Cardiac septum (tissue), 1 donor: ENCODE data around the gene HOGA1. TPM values are rescaled to one million over a fixed set of nuclear protein-coding genes. Genes with fewer than 3 reads are reported as not detected.
A peak's percentile ranks its signal among the peaks of the same experiment; 100 is the strongest.

Source experiments
- DNase-seq: peaks from one replicate; pipeline ENCODE4 v3.0.0-alpha.2; 2020; ENCODE audit warnings: low spot score
- intact Hi-C: fragments of 100-400 bp; cut with DNase I; formaldehyde crosslinking; loops from one replicate; pipeline ENCODE4 v1.14.0; 2022
- total RNA-seq: library from RNA; stranded (reverse); fragmentation: NEBNext Ultra II Directional; extraction: Animal tissue kit (Norgen Biotek cat#: 25700); gene quantifications from one replicate; pipeline ENCODE4 v1.2.1, GENCODE V29; 2021
- donor health status: DM: no; HTN: no; CAD: no.

The HOGA1 gene
- total RNA-seq, 1 donor from 2014 or later, result 20.4 TPM

DNA sequence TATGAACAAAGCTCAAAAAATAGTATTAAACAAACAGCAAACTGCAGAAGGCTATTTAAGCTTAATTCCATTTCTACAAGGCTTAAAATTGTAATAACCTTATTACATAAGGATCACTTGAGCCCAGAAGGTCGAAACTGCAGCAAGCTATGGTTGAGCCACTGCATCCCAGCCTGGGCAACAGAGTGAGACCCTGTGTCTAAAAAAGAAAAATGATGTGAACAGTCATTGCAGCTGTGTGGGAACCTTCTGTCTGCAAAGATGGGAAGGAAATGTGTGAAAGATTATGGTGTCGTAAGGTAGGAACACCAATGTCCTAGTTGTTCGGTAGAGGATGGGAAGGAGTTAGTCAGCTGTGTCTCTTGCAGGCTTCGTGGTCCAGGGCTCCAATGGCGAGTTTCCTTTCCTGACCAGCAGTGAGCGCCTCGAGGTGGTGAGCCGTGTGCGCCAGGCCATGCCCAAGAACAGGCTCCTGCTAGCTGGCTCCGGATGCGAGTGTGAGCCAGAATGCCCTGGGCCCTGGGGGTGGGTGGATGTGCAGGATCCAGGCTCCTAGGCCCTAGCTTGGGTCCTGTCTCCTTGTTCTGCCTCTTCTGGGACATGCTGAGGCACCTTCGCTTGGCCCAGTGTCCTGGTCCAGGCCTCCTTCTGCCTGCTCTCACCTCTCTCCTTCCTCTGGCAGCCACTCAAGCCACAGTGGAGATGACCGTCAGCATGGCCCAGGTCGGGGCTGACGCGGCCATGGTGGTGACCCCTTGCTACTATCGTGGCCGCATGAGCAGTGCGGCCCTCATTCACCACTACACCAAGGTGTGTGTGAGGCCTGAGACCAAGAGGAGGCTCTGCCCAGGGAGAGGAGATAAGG lies 14.4 kb downstream of the HOGA1 start:
- no peak for DNase-seq

GRCh38 chr10:97599272-97599619 lies 15.1 kb downstream of the HOGA1 start:
- intact Hi-C loops, result no loop called here

More for the DNA sequence above, 14.4 kb downstream of the HOGA1 start:
- intact Hi-C loops, result no loop called here

GRCh38 chr10:97600616-97601015 lies 16.4 kb downstream of the HOGA1 start:
- no peak for DNase-seq
- intact Hi-C loops, result no loop called here

More at GRCh38 chr10:97599272-97599619, 15.1 kb downstream of the HOGA1 start:
- no peak for DNase-seq

DNA sequence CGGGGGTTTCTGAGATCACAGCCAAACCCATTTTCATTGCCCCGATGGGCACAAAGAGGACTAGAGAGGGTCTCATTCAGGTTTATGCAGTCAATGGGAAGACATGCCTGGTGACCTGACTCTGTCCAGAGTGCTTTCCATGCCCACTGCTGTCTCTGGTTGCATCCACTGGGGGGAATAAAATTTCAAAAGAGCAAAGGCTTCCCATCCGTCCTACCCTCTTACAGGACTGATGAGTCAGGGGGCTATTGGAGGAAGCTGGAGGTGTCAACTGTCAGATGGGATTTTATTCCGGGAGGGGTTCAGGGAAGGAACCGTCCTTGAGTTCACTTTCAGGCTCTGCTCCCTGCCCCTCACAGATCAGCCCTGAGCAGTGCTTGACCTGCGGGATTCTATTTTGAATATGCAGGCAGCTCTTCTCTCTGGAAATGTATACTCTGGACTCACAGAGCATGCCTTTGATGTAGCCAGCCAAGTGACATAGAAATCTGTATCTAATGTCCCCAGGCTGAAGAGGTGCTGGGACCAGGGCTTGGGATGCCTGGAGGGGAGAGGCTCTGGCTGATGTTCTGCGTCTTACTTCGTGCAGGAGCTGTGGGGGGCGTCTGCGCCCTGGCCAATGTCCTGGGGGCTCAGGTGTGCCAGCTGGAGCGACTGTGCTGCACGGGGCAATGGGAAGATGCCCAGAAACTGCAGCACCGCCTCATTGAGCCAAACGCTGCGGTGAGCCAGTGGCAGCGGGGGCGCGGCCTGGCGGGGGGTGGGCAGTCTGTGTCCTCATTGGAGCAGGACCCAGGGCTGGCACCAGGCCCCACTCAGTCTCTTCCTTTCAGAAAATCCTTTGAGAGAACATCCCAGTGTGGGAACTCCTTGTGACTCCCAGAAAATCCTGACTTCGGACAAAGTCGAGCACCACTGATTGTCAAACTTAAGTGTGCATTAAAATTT lies 17.4 kb downstream of the HOGA1 start:
- intact Hi-C loops, result no loop called here
- no peak for DNase-seq

- intact Hi-C loops, result no loop called here
- no peak for DNase-seq
Observed at GRCh38 chr10:97607095-97607636, 23.0 kb downstream of the HOGA1 start.

DNA sequence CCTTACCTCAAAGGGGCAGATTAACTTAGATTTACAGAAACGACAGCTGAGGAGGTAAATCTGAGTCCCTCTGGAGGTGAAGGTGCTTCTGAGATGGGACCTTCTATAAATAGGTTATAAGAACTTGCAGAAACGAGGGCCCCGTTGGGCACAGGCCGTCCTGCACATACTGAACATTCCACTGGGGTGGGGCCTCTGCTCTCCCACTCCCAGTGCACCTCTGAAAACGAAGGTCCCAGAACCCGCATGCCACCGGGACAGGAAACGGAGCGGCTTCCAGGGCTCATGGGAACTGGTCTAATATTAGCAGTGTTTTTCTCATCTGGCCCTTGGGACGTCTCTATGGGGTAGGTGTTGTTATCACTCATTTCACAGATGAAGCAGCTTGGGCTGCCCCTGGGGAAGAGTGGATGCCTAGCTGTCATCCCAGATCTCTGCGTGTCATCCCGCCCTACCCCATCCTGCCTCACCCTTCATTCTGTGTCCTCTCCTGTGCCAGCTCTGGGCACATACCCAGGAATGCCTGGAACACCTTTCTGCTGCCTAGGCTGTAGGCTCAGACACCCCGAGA lies 24.9 kb downstream of the HOGA1 start:
- peak; percentile 80 for DNase-seq
- intact Hi-C loops, result loop anchor here (1.0 kb wide), 1 partner anchor 35 kb away; no protein-coding TSS in a partner anchor

DNA sequence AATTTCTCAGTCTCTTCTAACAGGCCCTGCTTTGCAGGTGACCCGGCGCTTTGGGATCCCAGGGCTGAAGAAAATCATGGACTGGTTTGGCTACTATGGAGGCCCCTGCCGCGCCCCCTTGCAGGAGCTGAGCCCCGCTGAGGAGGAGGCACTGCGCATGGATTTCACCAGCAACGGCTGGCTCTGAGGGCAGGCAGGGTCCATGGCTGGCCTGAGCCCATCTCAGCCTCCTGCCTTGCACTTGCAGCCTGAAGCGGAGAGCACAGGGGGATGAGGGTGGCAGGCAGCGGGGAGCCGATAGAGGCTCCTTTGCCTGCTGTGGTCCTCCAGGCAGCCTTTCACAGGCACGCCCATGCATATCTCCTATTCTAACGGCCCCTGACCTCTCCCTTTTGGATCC lies 27.3 kb downstream of the HOGA1 start:
- intact Hi-C loops, result loop anchor here (5.0 kb wide), 1 partner anchor 149 kb away; no protein-coding TSS in a partner anchor
- DNase-seq, result no peak

- intact Hi-C loops, result loop anchor here (2.0 to 5.0 kb wide), 2 partner anchors 150 to 206 kb away; no protein-coding TSS in a partner anchor
Observed at GRCh38 chr10:97612386-97612785, 28.2 kb downstream of the HOGA1 start.

DNA sequence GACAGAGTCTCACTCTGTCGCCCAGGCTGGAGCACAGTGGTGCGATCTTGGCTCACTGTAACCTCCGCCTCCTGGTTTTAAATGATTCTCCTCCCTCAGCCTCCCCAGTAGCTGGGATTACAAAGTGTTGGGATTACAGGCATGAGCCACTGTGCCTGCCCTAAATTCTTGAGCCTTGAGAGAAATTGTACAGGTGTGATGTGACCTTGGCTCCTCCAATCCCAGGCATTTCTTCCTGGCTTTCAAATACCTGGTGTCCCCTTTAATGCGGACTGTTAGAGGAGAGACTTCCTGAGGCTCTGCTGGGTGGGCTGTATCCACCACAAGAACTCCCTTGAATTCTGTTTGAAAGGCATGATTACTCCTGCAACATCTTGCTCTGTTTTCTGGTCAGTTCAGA lies 34.1 kb downstream of the HOGA1 start:
- intact Hi-C loops, result no loop called here
- no peak for DNase-seq

More at GRCh38 chr10:97612386-97612785, 28.2 kb downstream of the HOGA1 start:
- DNase-seq, result no peak

- DNase-seq, result no peak
- intact Hi-C loops, result no loop called here
Observed at GRCh38 chr10:97618733-97619132, 34.5 kb downstream of the HOGA1 start.

DNA sequence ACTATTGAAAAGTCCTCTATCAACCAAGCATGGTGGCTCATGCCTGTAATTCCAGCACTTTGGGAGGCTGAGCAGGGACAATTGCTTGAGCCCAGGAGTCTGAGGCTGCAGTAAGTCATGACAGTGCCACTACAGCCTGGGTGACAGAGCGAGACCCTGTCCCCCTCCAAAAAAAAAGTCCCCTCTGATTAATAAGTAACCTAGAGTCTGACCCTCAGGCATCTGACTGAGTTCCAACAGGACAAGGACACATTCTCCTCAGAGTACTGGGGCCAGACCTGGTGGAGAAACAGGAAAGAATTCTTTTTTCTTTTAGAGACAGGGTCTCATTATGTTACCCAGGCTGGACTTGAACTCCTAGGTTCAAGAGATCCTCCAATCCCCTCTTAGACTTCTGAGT lies 39.1 kb downstream of the HOGA1 start:
- no peak for DNase-seq
- intact Hi-C loops, result no loop called here

GRCh38 chr10:97627731-97628130 lies 43.5 kb downstream of the HOGA1 start:
- no peak for DNase-seq
- intact Hi-C loops, result no loop called here

DNA sequence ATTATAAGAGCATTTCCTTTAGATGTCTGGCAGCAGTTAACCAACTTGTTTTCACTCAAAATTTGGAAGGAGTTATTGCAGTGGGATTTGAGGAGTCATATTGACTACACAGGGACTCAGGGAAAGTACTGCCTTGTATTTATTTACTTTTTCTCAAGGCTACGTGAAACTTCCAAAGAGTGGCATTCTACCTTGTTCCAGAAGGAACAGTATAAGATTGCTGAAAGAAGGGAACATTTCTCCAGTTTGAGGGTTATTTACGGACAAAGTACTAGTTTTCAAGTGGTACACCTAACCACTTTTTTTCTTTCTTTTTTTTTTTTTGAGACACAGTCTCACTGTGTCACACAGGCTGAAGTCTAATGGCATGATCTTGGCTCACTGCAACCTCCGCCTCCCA lies 44.0 kb downstream of the HOGA1 start:
- no peak for DNase-seq
- intact Hi-C loops, result no loop called here

DNA sequence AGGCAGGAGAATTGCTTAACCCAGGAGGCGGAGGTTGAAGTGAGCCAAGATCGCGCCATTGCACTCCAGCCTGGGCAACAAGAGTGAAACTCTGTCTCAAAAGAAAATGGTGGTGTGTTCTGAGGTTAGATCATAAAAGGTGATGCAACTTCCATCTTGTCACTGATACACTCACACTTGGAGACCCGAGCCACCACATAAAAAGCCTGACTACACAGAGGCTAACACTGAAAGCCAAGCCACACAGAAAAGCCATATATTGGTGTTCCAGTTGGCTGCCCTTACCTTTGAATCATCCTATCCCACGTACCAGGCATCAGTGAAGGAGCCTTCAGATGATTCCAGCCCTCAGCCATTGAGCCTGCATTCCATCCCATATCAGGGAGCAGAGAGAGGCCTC lies 45.1 kb downstream of the HOGA1 start:
- no peak for DNase-seq
- intact Hi-C loops, result no loop called here

- DNase-seq, result no peak
- intact Hi-C loops, result loop anchor here (10.0 kb wide), 1 partner anchor 54 kb away; the partner anchor contains the start of gene AVPI1
Observed at GRCh38 chr10:97631098-97631497, 46.9 kb downstream of the HOGA1 start.

GRCh38 chr10:97632949-97633884 lies 49.0 kb downstream of the HOGA1 start, which contains the start of gene MORN4:
TSS of gene MORN4 (minus strand) at chr10:97633500. CDS start at chr10:97619653, 13,847 bp downstream.
- intact Hi-C loops, result loop anchor here (10.0 kb wide), 1 partner anchor 52 kb away; the partner anchor contains the start of gene AVPI1
- DNase-seq, result peak; percentile 94

- intact Hi-C loops, result loop anchor here (10.0 kb wide), 1 partner anchor 51 kb away; the partner anchor contains the start of gene AVPI1
- no peak for DNase-seq
Observed at GRCh38 chr10:97633921-97634320, 49.7 kb downstream of the HOGA1 start.

- DNase-seq, result no peak
- intact Hi-C loops, result loop anchor here (10.0 kb wide), 1 partner anchor 49 kb away; the partner anchor contains the start of gene AVPI1
Observed at GRCh38 chr10:97635577-97635976, 51.4 kb downstream of the HOGA1 start.
